DND-41 (cell line): ENCODE data around the gene TRIM9.

ENCODE experiments used
- CTCF ChIP-seq: IDR thresholded peaks from 2 replicates; pipeline ENCODE4 v1.5.1; 2012; ENCODE audit warnings: borderline replicate concordance, low read length, moderate library complexity, mild to moderate bottlenecking; ENCODE audit not compliant: poor library complexity, severe bottlenecking; ENCODE audit errors: extremely low read depth
- EZH2 ChIP-seq: IDR thresholded peaks from 3 replicates; pipeline ENCODE4 v1.6.1; 2012; ENCODE audit warnings: borderline replicate concordance, low read depth, mild to moderate bottlenecking, moderate library complexity, low read length, inconsistent platforms; ENCODE audit not compliant: severe bottlenecking

GRCh38 chr14:51119411-51120051 is 24.6 kb upstream of the TRIM9 start:
- no peak for TF ChIP-seq CTCF
- TF ChIP-seq EZH2: no peak
